Measurements from ENCODE around the gene TMEM245.

Gene TMEM245

DNA sequence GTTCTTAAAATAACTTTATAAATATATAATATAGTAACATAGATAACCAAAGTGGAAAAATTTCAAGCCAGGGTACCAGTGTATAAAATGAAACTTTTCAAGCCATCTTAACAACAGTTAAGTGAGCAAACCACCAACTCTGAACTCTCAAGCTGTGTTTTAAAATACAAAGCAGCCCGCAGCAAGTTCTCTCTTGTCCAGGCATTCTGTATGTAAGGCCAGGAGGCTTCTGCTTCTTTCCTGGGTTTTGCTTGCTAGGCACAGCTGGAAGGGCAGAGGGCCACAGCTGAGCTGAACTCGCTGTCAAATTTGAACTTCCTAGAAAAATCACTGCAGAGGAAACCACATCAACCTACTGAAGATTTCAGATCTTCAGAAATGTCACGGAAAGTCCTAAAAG, 99.6 kb downstream of the TMEM245 start:
- no peak for DNase-seq

DNA sequence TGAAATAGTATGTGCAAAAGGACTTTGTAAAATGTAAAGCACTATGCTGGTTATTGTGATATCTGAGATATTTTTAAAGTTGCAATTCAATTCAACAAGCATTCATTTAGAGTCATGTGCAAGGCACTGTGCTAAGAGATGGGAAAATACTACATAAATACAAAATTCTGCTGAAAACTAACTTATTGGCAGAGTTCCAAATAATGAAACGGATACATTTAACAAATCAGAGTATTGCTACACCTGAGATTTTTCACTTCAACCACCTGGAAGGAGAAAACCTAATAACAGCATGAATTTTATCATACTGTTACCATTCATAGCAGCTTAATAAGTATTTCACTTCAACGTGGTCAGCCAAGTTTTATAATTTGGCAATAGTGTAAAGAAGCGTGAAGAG, 100.3 kb downstream of the TMEM245 start:
- DNase-seq: no peak

GRCh38 chr9:109017493-109017892, 102.3 kb downstream of the TMEM245 start:
- no peak for DNase-seq

GRCh38 chr9:109017061-109017460, 102.7 kb downstream of the TMEM245 start:
- DNase-seq: no peak

DNA sequence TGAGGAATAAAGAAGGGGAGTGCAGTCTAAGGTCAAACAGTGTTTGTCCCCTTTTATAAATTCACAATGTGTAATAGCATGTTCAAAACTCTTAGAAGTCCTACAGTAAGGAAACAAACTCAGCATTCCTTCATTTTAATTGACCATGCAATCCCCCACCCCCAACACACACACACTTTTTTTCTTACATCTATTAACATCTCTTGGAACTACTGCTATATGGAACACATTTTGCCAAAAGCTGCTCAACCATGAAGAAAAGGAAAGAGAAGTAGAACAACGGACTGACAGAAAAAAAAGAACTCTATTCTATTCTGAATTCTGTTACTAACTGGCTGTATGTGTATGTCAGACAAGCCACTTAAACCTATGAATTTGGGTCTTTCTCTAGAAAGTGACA, 103.6 kb downstream of the TMEM245 start:
- DNase-seq: no peak

- no peak for DNase-seq
Observed at GRCh38 chr9:109014608-109015280, 105.0 kb downstream of the TMEM245 start.

GRCh38 chr9:109013679-109014607, 105.8 kb downstream of the TMEM245 start:
- DNase-seq: no peak

- DNase-seq: peak; percentile 95
Observed at GRCh38 chr9:109012876-109013678, 106.7 kb downstream of the TMEM245 start, which contains the start of gene CTNNAL1. TSS of gene CTNNAL1 (minus strand) at chr9:109013499. CDS start at chr9:109013442, 57 bp downstream.

DNA sequence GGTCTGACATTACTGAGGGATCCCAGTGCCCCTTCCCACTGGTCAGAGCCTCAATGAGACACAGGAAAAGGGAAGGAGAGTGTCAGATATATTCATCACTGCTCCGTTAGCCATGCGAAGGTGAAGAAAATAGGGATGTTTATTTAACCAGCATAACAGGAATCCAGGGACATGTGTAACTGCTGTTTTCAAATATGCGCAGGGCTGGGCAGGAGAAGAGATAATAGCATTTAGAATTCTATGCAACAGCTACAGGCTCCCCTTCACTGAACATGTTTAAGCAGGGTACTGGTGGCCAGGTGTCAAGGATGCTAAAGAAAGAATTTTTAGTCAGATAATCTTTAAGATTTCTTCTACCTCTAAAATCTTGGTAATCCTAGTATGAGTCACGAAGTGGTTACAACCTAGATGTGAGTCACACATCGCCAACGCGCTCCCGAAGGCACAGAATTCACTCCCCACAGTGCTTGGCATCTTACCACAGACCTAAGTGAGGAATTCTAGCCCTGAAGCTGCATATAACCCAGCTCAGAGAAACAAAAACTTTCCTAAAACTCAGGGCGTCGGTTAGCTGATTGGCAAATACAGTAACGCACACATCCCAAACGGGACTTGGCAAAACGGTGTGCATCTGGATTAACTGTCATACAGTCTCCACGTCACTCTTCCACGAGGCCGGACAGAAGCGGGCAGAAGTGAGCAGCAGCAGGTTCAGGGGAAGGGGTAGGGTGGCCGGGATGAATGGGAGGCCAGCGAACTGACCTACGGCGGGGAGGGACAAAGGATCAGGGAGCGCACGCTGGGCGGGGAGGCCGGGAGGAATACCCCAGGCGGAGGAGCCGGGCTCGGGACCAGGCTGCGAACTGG, 107.5 kb downstream of the TMEM245 start:
- peak; percentile 76 for DNase-seq

- DNase-seq: no peak
Observed at GRCh38 chr9:109011231-109011671, 108.5 kb downstream of the TMEM245 start.

DNA sequence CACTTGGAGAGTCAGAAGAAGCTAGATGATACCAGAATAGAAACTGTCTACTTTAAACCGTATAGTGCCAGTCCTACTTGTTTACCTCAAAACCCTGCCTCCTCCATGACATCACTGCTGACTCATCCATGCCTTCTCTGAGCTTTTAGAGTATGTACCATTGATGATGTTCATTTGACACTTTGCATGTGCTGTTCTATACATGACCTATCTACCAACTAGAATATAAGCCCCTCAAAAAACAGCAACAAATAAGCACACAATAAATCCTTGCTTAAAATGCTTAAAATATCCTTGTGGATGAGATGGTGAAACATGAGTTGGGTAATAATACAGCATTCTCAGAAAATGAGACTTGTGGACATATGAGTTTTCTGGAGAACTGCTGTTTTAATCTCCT, 109.0 kb downstream of the TMEM245 start:
- peak; percentile 38 for DNase-seq

GRCh38 chr9:109005678-109006077, 114.1 kb downstream of the TMEM245 start:
- no peak for DNase-seq

- no peak for DNase-seq
Observed at GRCh38 chr9:109003116-109003515, 116.6 kb downstream of the TMEM245 start.

DNA sequence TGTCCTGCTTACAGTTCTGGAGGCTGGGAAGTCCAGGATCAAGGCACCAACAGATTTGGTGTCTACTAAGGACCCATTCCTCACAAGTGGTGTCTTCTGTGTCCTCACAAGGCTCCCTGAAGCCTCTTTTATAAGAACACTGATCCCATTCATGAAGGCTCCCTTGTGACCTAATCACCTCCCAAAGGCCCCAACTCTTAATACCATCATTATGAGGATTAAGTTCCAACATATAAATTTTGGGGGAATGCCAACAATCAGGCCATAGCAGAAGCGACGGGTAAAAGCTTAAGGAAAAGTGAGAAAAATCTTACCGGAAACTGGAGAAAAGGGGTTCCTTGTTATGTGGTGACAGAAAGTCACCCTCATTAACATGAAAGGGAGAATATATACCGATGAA, 117.6 kb downstream of the TMEM245 start:
- DNase-seq: no peak

- no peak for DNase-seq
Observed at GRCh38 chr9:109001275-109001676, 118.5 kb downstream of the TMEM245 start.

GRCh38 chr9:108997112-108997511, 122.6 kb downstream of the TMEM245 start:
- no peak for DNase-seq

GRCh38 chr9:108996643-108997042, 123.1 kb downstream of the TMEM245 start:
- DNase-seq: peak; percentile 23

DNA sequence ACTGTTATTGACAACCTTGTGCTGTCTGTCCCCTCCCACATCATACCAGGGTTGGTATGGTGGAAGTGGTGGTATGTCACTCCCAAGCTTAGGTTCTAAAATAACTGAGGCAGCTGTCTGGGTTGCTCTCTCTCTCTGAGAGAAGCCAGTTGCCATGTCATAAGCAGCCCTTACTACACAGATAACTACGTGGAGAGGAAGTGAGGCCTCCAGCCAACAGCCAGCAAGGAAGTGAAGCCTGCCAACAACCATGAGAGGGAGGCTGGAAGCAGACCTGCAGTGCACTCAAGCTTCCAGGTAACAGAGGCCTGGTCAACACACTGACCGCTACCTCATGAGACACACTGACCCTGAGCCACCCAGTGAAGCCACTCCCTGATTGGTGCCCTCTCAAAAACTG, 125.1 kb downstream of the TMEM245 start:
- no peak for DNase-seq

GRCh38 chr9:108991479-108991878, 128.3 kb downstream of the TMEM245 start:
- no peak for DNase-seq

GRCh38 chr9:108983885-108984284, 135.9 kb downstream of the TMEM245 start:
- DNase-seq: no peak

GRCh38 chr9:108980893-108981292, 138.9 kb downstream of the TMEM245 start:
- DNase-seq: no peak

DNA sequence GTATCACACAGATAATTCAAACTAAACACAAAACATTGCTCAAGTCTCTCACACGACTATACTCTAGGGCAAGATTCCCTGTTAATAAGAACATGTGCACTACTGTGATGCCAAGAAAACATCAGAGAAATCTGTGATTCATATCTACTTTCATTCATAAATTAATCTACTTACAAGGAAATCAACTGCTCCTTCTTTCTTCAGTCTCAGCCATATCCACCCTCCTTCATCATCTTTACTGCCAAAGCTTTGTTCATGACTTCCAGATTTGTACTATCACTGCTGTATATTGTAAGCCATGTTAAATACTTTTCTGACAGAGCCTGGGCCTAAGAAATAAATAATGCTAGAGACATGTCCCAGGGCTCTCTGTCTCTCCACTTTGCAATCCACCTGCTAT, 141.5 kb downstream of the TMEM245 start:
- no peak for DNase-seq
